Tibial nerve (tissue), 4 donors: ENCODE data around the gene STK33. TPM values are rescaled to one million over a fixed set of nuclear protein-coding genes. Genes with fewer than 3 reads are reported as not detected.
A peak's percentile ranks its signal among the peaks of the same experiment; 100 is the strongest.

Source experiments
- DNase-seq, 2 donors: peaks; one replicate each; pipeline ENCODE4 v3.0.0-alpha.2; 2019; ENCODE audit warnings: low spot score in 2 of 2
- H3K27ac ChIP-seq, 4 donors: fragments of 200-600 bp; sonication (generic) in 3 of 4; one replicate each; pipeline ENCODE4 v1.5.1; 2017 to 2019; ENCODE audit warnings: mild to moderate bottlenecking in 1 of 4
- H3K27me3 ChIP-seq, 2 donors: fragments of 200-600 bp; sonication (generic) in 1 of 2; one replicate each; pipeline versions ENCODE4 v1.5.1 to v1.6.0; 2017 to 2019
- H3K36me3 ChIP-seq, 3 donors: fragments of 200-600 bp; sonication (generic); one replicate each; pipeline ENCODE4 v1.5.1; 2018 to 2019
- H3K4me1 ChIP-seq, 4 donors: fragments of 200-600 bp; sonication (generic) in 3 of 4; one replicate each; pipeline ENCODE4 v1.5.1; 2017 to 2019
- H3K4me3 ChIP-seq, 4 donors: fragments of 200-600 bp; sonication (generic) in 3 of 4; one replicate each; pipeline ENCODE4 v1.5.1; 2017 to 2019; ENCODE audit warnings: mild to moderate bottlenecking in 1 of 4, moderate library complexity in 1 of 4
- H3K9me3 ChIP-seq, 4 donors: fragments of 200-600 bp; sonication (generic) in 3 of 4; one replicate each; pipeline ENCODE4 v1.5.1; 2017 to 2019
- EP300 ChIP-seq, 2 donors: sonication (generic); formaldehyde crosslinking; IDR thresholded peaks; one replicate each; pipeline ENCODE4 v1.6.1; 2017; ENCODE audit warnings: antibody characterized with exemption in 2 of 2, mild to moderate bottlenecking in 1 of 2
- POLR2A ChIP-seq, 2 donors: fragments of 450-650 bp; IDR thresholded peaks; one replicate each; pipeline ENCODE4 v1.6.1; 2017; ENCODE audit warnings: antibody characterized with exemption in 2 of 2, mild to moderate bottlenecking in 2 of 2, moderate library complexity in 2 of 2
- WGBS, 2 donors: methylation state at CpG; one replicate each; pipeline ENCODE4 v1.1.5; 2018; 5-methylcytosine and 5-hydroxymethylcytosine counted together
- total RNA-seq, 4 donors: library from RNA; depleted of rRNA; stranded (reverse); fragments of >200 nt; gene quantifications; one replicate each; pipeline ENCODE4 v1.1.0, GENCODE V29; 2016
- TF ChIP-seq, protein P1 (sequence below), 5 experiments: fragments of 200-600 bp in 3 of 5; fragments of 450-650 bp in 2 of 5; sonication (generic) in 3 of 5; IDR thresholded peaks; one replicate each; pipeline ENCODE4 v1.5.1; 2016 to 2019; ENCODE audit warnings: antibody characterized with exemption in 5 of 5, mild to moderate bottlenecking in 3 of 5, moderate library complexity in 2 of 5

STK33 gene
- total RNA-seq, 4 donors from 2014 or later, result 3.6 to 6.8 (median 5.0) TPM

DNA sequence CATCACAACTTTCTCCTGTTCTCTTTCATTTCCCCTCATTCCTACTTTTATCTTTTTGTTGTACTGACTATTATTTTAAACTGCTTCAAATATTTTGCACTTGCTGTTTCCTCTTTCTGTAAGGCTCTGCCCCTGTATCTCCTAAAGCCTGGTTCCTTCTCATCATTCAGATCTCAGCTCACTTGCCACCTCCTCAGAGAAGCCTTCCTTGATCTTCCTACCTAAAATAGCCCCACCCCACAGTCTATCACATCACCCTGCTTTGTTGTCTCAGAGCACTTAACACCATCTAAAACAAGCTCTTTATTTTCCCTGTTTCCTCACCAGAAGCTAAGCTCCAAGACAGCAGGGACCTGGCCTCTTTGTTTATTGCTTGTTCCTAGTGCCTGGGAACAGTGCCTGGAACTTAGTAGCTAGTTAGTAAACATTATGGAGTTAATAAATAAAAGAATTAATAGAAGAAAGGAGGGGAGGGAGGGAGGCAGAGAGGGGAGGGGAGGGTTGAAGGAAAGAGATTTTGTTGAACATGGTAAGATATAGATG is 2.5 kb upstream of the STK33 start:
- Histone ChIP-seq H3K4me1 (peaks cover 0 to 10% (median 8%) of the 10 kb centered on the region in 4 donors), H3K4me3 (no peak overlapping the region), H3K36me3 (no peaks in the 10 kb centered on the region), H3K27me3 (peaks cover 0 to 47% of the 10 kb centered on the region in 2 donors), H3K27ac (no peak overlapping the region), H3K9me3 (no peaks in the 10 kb centered on the region)
- TF ChIP-seq POLR2A (IDR thresholded peaks at IDR 0.05) (no peak), EP300 (IDR thresholded peaks at IDR 0.05) (no peak)
- TF ChIP-seq, protein P1, sequence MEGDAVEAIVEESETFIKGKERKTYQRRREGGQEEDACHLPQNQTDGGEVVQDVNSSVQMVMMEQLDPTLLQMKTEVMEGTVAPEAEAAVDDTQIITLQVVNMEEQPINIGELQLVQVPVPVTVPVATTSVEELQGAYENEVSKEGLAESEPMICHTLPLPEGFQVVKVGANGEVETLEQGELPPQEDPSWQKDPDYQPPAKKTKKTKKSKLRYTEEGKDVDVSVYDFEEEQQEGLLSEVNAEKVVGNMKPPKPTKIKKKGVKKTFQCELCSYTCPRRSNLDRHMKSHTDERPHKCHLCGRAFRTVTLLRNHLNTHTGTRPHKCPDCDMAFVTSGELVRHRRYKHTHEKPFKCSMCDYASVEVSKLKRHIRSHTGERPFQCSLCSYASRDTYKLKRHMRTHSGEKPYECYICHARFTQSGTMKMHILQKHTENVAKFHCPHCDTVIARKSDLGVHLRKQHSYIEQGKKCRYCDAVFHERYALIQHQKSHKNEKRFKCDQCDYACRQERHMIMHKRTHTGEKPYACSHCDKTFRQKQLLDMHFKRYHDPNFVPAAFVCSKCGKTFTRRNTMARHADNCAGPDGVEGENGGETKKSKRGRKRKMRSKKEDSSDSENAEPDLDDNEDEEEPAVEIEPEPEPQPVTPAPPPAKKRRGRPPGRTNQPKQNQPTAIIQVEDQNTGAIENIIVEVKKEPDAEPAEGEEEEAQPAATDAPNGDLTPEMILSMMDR (IDR thresholded peaks at IDR 0.05), result no peak
- DNase-seq, result no peak

DNA sequence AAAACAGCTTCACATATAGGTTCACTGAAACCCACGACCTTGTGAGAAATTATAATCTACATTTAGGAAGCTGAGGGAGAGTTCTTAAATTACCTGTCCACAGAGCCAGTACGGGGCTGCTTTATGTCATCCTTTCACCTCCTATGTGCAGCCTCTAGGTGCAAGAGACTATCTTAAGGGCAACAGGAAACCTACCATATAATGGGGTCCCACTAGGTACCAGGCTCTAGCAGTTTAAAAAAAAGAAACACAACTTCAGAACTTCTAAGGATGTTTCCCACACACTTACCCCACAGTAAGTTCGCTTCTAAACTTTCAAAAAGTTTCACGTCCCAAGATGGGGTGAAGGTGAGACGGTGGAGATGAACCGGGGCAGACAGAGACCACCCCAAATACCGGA is 573 bp downstream of the STK33 start:
- H3K27me3 ChIP-seq, result peaks cover 0 to 47% of the 10 kb centered on the region in 2 donors
- no peak overlapping the region for H3K27ac ChIP-seq
- 16 to 17% methylated on average over 7 of the region's 7 CpGs for WGBS, 2 donors
- H3K9me3 ChIP-seq, result no peaks in the 10 kb centered on the region
- no peak for DNase-seq
- H3K4me1 ChIP-seq, result peaks cover 0 to 10% (median 8%) of the 10 kb centered on the region in 4 donors
- no peaks in the 10 kb centered on the region for H3K36me3 ChIP-seq
- TF ChIP-seq, protein P1 (IDR thresholded peaks at IDR 0.05), result no peak
- no peak for TF ChIP-seq POLR2A (IDR thresholded peaks at IDR 0.05)
- H3K4me3 ChIP-seq, result peak overlapping the region; percentile 38 to 57 (median 54)

DNA sequence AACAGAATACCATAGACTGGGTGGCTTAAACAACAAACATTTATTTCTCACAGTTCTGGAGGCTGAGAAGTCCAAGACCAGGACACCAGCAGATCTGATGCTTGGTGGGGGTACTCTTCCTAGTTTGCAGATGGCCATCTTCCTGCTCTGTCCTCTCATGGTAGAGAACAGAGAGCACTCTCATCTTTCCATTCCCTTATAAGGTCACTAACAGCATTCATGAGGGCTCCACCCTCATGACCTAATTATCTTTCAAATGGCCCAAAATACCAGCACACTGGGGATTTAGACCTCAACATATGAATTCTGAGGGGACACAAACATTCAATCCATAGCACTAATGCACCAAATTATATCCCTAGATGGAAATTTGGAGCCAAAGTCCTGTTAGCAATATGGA is 6.1 kb downstream of the STK33 start:
- TF ChIP-seq, protein P1 (IDR thresholded peaks at IDR 0.05), result no peak
- TF ChIP-seq POLR2A (IDR thresholded peaks at IDR 0.05), result no peak
- no peak for TF ChIP-seq EP300 (IDR thresholded peaks at IDR 0.05)
- Histone ChIP-seq H3K4me1 (no peaks in the 10 kb centered on the region), H3K27me3 (peaks cover 0 to 11% of the 10 kb centered on the region in 2 donors), H3K9me3 (peaks cover 0 to 6% (median 0%) of the 10 kb centered on the region in 4 donors), H3K27ac (no peak overlapping the region), H3K4me3 (no peak overlapping the region), H3K36me3 (no peaks in the 10 kb centered on the region)
- DNase-seq, result no peak

DNA sequence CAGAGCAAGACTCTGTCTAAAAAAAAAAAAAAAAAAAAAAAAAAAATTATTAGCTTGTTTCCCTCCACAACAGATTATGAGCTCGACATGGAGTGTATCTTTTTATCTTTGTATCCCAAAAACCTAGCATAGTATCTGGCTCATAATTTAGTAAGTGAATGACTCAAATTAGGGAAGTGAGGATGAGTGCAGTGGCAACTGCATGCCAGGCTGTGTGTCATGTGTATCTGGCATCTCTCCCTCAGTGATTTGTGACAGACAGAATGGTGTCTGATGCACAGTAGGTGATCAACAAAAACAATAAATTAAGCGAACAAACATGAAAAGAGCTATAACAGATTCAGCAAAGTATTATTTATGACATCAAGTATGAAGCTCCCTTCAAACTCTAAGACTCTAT is 7.2 kb downstream of the STK33 start:
- Histone ChIP-seq H3K9me3 (peaks cover 0 to 6% (median 0%) of the 10 kb centered on the region in 4 donors), H3K36me3 (no peaks in the 10 kb centered on the region), H3K4me1 (no peaks in the 10 kb centered on the region), H3K4me3 (no peak overlapping the region), H3K27ac (no peak overlapping the region), H3K27me3 (peaks cover 0 to under 1% of the 10 kb centered on the region in 2 donors)
- WGBS, 2 donors, result 81 to 84% methylated on average over 2 of the region's 2 CpGs
- DNase-seq, result no peak
- TF ChIP-seq POLR2A (IDR thresholded peaks at IDR 0.05) (no peak), EP300 (IDR thresholded peaks at IDR 0.05) (no peak)
- TF ChIP-seq, protein P1 (IDR thresholded peaks at IDR 0.05), result no peak

DNA sequence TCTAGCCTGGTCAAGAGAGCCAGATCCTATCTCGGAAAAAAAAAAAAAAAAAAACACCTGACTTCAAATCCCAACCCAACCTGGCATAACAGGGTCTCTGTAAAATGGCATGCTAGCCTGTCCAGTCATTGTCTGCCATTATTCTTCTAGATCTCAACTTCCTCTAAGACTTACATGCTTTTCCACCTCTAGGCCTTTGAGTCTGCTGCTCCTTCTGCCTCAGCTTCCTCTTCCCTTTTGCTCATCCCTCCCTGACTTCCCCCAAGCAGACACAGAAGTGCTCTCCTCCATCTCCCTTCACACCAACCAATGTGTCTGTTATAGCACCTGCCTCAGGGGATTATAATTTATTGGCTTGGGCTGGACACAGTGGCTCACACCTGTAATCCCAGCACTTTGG is 7.8 kb downstream of the STK33 start:
- H3K27ac ChIP-seq, result no peak overlapping the region
- WGBS, 2 donors, result 78 to 100% methylated on average over 1 of the region's 1 CpG
- DNase-seq, result no peak
- H3K4me1 ChIP-seq, result no peaks in the 10 kb centered on the region
- H3K9me3 ChIP-seq, result peaks cover 0 to 6% (median 0%) of the 10 kb centered on the region in 4 donors
- no peaks in the 10 kb centered on the region for H3K27me3 ChIP-seq
- no peaks in the 10 kb centered on the region for H3K36me3 ChIP-seq
- H3K4me3 ChIP-seq, result no peak overlapping the region
- TF ChIP-seq, protein P1 (IDR thresholded peaks at IDR 0.05), result no peak
- TF ChIP-seq POLR2A (IDR thresholded peaks at IDR 0.05) (no peak), EP300 (IDR thresholded peaks at IDR 0.05) (no peak)
